Activated naive CD8-positive, alpha-beta T cell treated with anti-CD3 and anti-CD28 coated beads, Interleukin-2, amount 50 U/mL, for 24 hours (primary cell): ENCODE data around the gene EPC2.

Experiments used
- ATAC-seq: fragments of 150-1000 bp; cut with Tn5 transposase; one replicate; pipeline ENCODE4 v1.10.0; 2021
- DNase-seq: peaks from one replicate; pipeline ENCODE4 v3.0.0; 2021
- H3K27ac Mint-ChIP-seq: one replicate; pipeline ENCODE4 v1.8.0; 2021; ENCODE audit warnings: mild to moderate bottlenecking, mixed read lengths
- H3K27me3 Mint-ChIP-seq: one replicate; pipeline ENCODE4 v1.8.0; 2021; ENCODE audit warnings: mixed read lengths
- H3K36me3 Mint-ChIP-seq: one replicate; pipeline ENCODE4 v1.8.0; 2021; ENCODE audit warnings: low read depth, mixed read lengths
- H3K4me1 Mint-ChIP-seq: one replicate; pipeline ENCODE4 v1.8.0; 2021; ENCODE audit warnings: mixed read lengths
- H3K4me3 Mint-ChIP-seq: one replicate; pipeline ENCODE4 v1.8.0; 2021; ENCODE audit warnings: mild to moderate bottlenecking, moderate library complexity, mixed read lengths
- H3K9me3 Mint-ChIP-seq: one replicate; pipeline ENCODE4 v1.8.0; 2021; ENCODE audit warnings: mixed read lengths

Gene EPC2

GRCh38 chr2:148643998-148644882 lies at the start of gene EPC2:
Gene EPC2, plus strand, starts transcription at chr2:148644751. Its CDS starts 267 bp downstream, at chr2:148645018.
- H3K27me3 Mint-ChIP-seq = peaks cover 7% of the 10 kb centered on the region
- DNase-seq (peak; percentile 91), ATAC-seq (peak; percentile 60)
- peaks cover 8% of the 10 kb centered on the region for H3K36me3 Mint-ChIP-seq
- H3K27ac Mint-ChIP-seq = peak within 1 kb of the TSS; percentile 94
- peaks cover 41% of the 10 kb centered on the region for H3K4me1 Mint-ChIP-seq
- no peaks in the 10 kb centered on the region for H3K9me3 Mint-ChIP-seq
- H3K4me3 Mint-ChIP-seq = peak within 1 kb of the TSS; percentile 91

- Mint-ChIP-seq H3K9me3 (no peaks in the 10 kb centered on the region), H3K27ac (no peak overlapping the region), H3K27me3 (peaks cover 4% of the 10 kb centered on the region), H3K4me3 (no peak overlapping the region), H3K36me3 (no peaks in the 10 kb centered on the region), H3K4me1 (no peaks in the 10 kb centered on the region)
- DNase-seq = no peak
- ATAC-seq = no peak
These were observed 48.5 kb upstream of the EPC2 start for GRCh38 chr2:148596018-148596417.

GRCh38 chr2:148599109-148599991 lies 45.2 kb upstream of the EPC2 start:
- H3K27me3 Mint-ChIP-seq = peaks cover 4% of the 10 kb centered on the region
- DNase-seq = no peak
- peaks cover 9% of the 10 kb centered on the region for H3K9me3 Mint-ChIP-seq
- H3K27ac Mint-ChIP-seq = no peak overlapping the region
- ATAC-seq = no peak
- H3K4me3 Mint-ChIP-seq = no peak overlapping the region
- H3K4me1 Mint-ChIP-seq = peaks cover 24% of the 10 kb centered on the region
- H3K36me3 Mint-ChIP-seq = peaks cover 9% of the 10 kb centered on the region

GRCh38 chr2:148602885-148603561 lies 41.5 kb upstream of the EPC2 start:
- Mint-ChIP-seq H3K4me1 (peaks cover 27% of the 10 kb centered on the region), H3K4me3 (peak overlapping the region; percentile 57), H3K36me3 (peaks cover 9% of the 10 kb centered on the region), H3K27ac (peak overlapping the region; percentile 92), H3K27me3 (peaks cover 3% of the 10 kb centered on the region), H3K9me3 (peaks cover 9% of the 10 kb centered on the region)
- ATAC-seq = peak; percentile 76
- peak; percentile 16 for DNase-seq

- Mint-ChIP-seq H3K36me3 (peaks cover 9% of the 10 kb centered on the region), H3K4me1 (peaks cover 27% of the 10 kb centered on the region), H3K27me3 (peaks cover 3% of the 10 kb centered on the region), H3K4me3 (peak overlapping the region; percentile 57), H3K27ac (peak overlapping the region; percentile 92), H3K9me3 (peaks cover 9% of the 10 kb centered on the region)
- DNase-seq = no peak
- peak; percentile 95 for ATAC-seq
These were observed 41.0 kb upstream of the EPC2 start for GRCh38 chr2:148603562-148603920.

GRCh38 chr2:148604927-148605326 lies 39.6 kb upstream of the EPC2 start:
- no peak overlapping the region for H3K27ac Mint-ChIP-seq

GRCh38 chr2:148607566-148607965 lies 37.0 kb upstream of the EPC2 start:
- Mint-ChIP-seq H3K36me3 (peaks cover 6% of the 10 kb centered on the region), H3K9me3 (peaks cover 4% of the 10 kb centered on the region), H3K4me3 (no peak overlapping the region), H3K27me3 (peaks cover 3% of the 10 kb centered on the region), H3K4me1 (peaks cover 21% of the 10 kb centered on the region), H3K27ac (no peak overlapping the region)
- no peak for DNase-seq
- no peak for ATAC-seq

More at GRCh38 chr2:148604927-148605326, 39.6 kb upstream of the EPC2 start:
- ATAC-seq (no peak), DNase-seq (no peak)
- Mint-ChIP-seq H3K4me1 (peaks cover 27% of the 10 kb centered on the region), H3K9me3 (peaks cover 9% of the 10 kb centered on the region), H3K27me3 (peaks cover 3% of the 10 kb centered on the region), H3K36me3 (peaks cover 9% of the 10 kb centered on the region), H3K4me3 (no peak overlapping the region)

- H3K4me1 Mint-ChIP-seq = peaks cover 13% of the 10 kb centered on the region
- no peak overlapping the region for H3K4me3 Mint-ChIP-seq
- DNase-seq = no peak
- ATAC-seq = no peak
- no peaks in the 10 kb centered on the region for H3K9me3 Mint-ChIP-seq
- no peak overlapping the region for H3K27ac Mint-ChIP-seq
- H3K36me3 Mint-ChIP-seq = no peaks in the 10 kb centered on the region
- H3K27me3 Mint-ChIP-seq = no peaks in the 10 kb centered on the region
These were observed 31.1 kb upstream of the EPC2 start for GRCh38 chr2:148613231-148614013.

- no peaks in the 10 kb centered on the region for H3K36me3 Mint-ChIP-seq
- no peak overlapping the region for H3K4me3 Mint-ChIP-seq
- H3K27ac Mint-ChIP-seq = peak overlapping the region; percentile 59
- H3K27me3 Mint-ChIP-seq = no peaks in the 10 kb centered on the region
- H3K9me3 Mint-ChIP-seq = no peaks in the 10 kb centered on the region
- ATAC-seq (peak; percentile 37), DNase-seq (no peak)
- peaks cover 13% of the 10 kb centered on the region for H3K4me1 Mint-ChIP-seq
These were observed 30.6 kb upstream of the EPC2 start for GRCh38 chr2:148614014-148614321.

GRCh38 chr2:148614322-148615049 lies 30.1 kb upstream of the EPC2 start:
- DNase-seq (no peak), ATAC-seq (peak; percentile 77)
- Mint-ChIP-seq H3K36me3 (no peaks in the 10 kb centered on the region), H3K9me3 (no peaks in the 10 kb centered on the region), H3K4me3 (no peak overlapping the region), H3K27ac (peak overlapping the region; percentile 59), H3K27me3 (no peaks in the 10 kb centered on the region), H3K4me1 (peaks cover 15% of the 10 kb centered on the region)

GRCh38 chr2:148615381-148615841 lies 29.1 kb upstream of the EPC2 start:
- no peak overlapping the region for H3K4me3 Mint-ChIP-seq
- H3K36me3 Mint-ChIP-seq = no peaks in the 10 kb centered on the region
- H3K27me3 Mint-ChIP-seq = no peaks in the 10 kb centered on the region
- H3K4me1 Mint-ChIP-seq = peaks cover 21% of the 10 kb centered on the region
- no peak overlapping the region for H3K27ac Mint-ChIP-seq
- ATAC-seq (no peak), DNase-seq (no peak)
- peaks cover 4% of the 10 kb centered on the region for H3K9me3 Mint-ChIP-seq

- Mint-ChIP-seq H3K27ac (no peak overlapping the region), H3K4me3 (no peak overlapping the region), H3K9me3 (peaks cover 4% of the 10 kb centered on the region), H3K27me3 (no peaks in the 10 kb centered on the region), H3K4me1 (peaks cover 21% of the 10 kb centered on the region), H3K36me3 (no peaks in the 10 kb centered on the region)
- DNase-seq = no peak
- ATAC-seq = no peak
These were observed 27.9 kb upstream of the EPC2 start for GRCh38 chr2:148616662-148617061.

GRCh38 chr2:148617219-148617618 lies 27.3 kb upstream of the EPC2 start:
- no peak for ATAC-seq
- Mint-ChIP-seq H3K4me1 (peaks cover 21% of the 10 kb centered on the region), H3K36me3 (no peaks in the 10 kb centered on the region), H3K27me3 (no peaks in the 10 kb centered on the region), H3K4me3 (no peak overlapping the region), H3K9me3 (peaks cover 4% of the 10 kb centered on the region), H3K27ac (no peak overlapping the region)
- DNase-seq = no peak
